ENCODE data around the gene DPPA4.

DPPA4 gene

GRCh38 chr3:109338322-109338721, 976 bp upstream of the DPPA4 start:
- no peak for DNase-seq (ENCODE audit: low read depth in 3 of 3)

GRCh38 chr3:109336291-109336861, 970 bp downstream of the DPPA4 start:
- peak in 1 of 3 experiments; percentile 2 for DNase-seq (ENCODE audit: low read depth in 3 of 3)

- DNase-seq (ENCODE audit: low read depth in 3 of 3): no peak
Measured at GRCh38 chr3:109334572-109334971, 2.8 kb downstream of the DPPA4 start.

- DNase-seq (ENCODE audit: low read depth in 3 of 3): no peak
Measured at GRCh38 chr3:109331692-109332091, 5.7 kb downstream of the DPPA4 start.

- no peak for DNase-seq (ENCODE audit: low read depth in 3 of 3)
Measured at GRCh38 chr3:109330405-109330804, 6.9 kb downstream of the DPPA4 start.

GRCh38 chr3:109328202-109328601, 9.1 kb downstream of the DPPA4 start:
- no peak for DNase-seq (ENCODE audit: low read depth in 3 of 3)

- DNase-seq (ENCODE audit: low read depth in 3 of 3): no peak
Measured at GRCh38 chr3:109325657-109326056, 11.7 kb downstream of the DPPA4 start.

GRCh38 chr3:109325109-109325508, 12.2 kb downstream of the DPPA4 start:
- DNase-seq (ENCODE audit: low read depth in 3 of 3): no peak

- no peak for DNase-seq (ENCODE audit: low read depth in 3 of 3)
Measured at GRCh38 chr3:109316162-109316730, 21.1 kb downstream of the DPPA4 start, which contains the start of gene DPPA2. Gene DPPA2, minus strand, starts transcription at chr3:109316517. Its CDS starts 1,975 bp downstream, at chr3:109314542.

- no peak for DNase-seq (ENCODE audit: low read depth in 3 of 3)
Measured at GRCh38 chr3:109313061-109313460, 24.3 kb downstream of the DPPA4 start.

- no peak for DNase-seq (ENCODE audit: low read depth in 3 of 3)
Measured at GRCh38 chr3:109297496-109297895, 39.9 kb downstream of the DPPA4 start.

- DNase-seq (ENCODE audit: low read depth in 3 of 3): no peak
Measured at GRCh38 chr3:109284071-109284470, 53.3 kb downstream of the DPPA4 start.

- DNase-seq (ENCODE audit: low read depth in 3 of 3): no peak
Measured at GRCh38 chr3:109278546-109278945, 58.8 kb downstream of the DPPA4 start.

GRCh38 chr3:109278141-109278540, 59.2 kb downstream of the DPPA4 start:
- no peak for DNase-seq (ENCODE audit: low read depth in 3 of 3)
